Mesothelial cell of epicardium (in vitro differentiated cells): ENCODE results near the gene ARL4A. TPM values are rescaled to one million over a fixed set of nuclear protein-coding genes. Genes with fewer than 3 reads are reported as not detected.
"Not testable (repeated sequence)": the region's sequence is repeated elsewhere in the genome, so short reads cannot be mapped to it uniquely, and the experiment has no call there.

Source experiments
- DNase-seq, 2 experiments: peaks; one replicate each; pipeline ENCODE4 v3.0.0; 2021; ENCODE audit warnings: low spot score in 2 of 2; ENCODE audit not compliant: unreplicated experiment in 2 of 2
- H3K27ac Mint-ChIP-seq: 2 replicates; pipeline ENCODE4 v1.8.0; 2021; ENCODE audit warnings: mixed read lengths
- H3K27me3 Mint-ChIP-seq: 2 replicates; pipeline ENCODE4 v1.8.0; 2021; ENCODE audit warnings: low read depth, mixed read lengths
- H3K36me3 Mint-ChIP-seq: 2 replicates; pipeline ENCODE4 v1.8.0; 2021; ENCODE audit warnings: mixed read lengths
- H3K4me1 Mint-ChIP-seq: 2 replicates; pipeline ENCODE4 v1.8.0; 2021; ENCODE audit warnings: mixed read lengths
- H3K4me3 Mint-ChIP-seq: 2 replicates; pipeline ENCODE4 v1.8.0; 2021; ENCODE audit warnings: mild to moderate bottlenecking, moderate library complexity, mixed read lengths
- H3K9me3 Mint-ChIP-seq: 2 replicates; pipeline ENCODE4 v1.8.0; 2021; ENCODE audit warnings: mixed read lengths
- total RNA-seq: library from RNA; stranded (reverse); gene quantifications from 3 replicates; pipeline ENCODE4 v1.2.1, GENCODE V29; 2021
- TF ChIP-seq, protein P1 (sequence below): fragments of 200-600 bp; sonication (generic); IDR thresholded peaks from one replicate; pipeline ENCODE4 v1.5.0; 2021; ENCODE audit warnings: antibody characterized with exemption; ENCODE audit not compliant: unreplicated experiment

Gene ARL4A
- total RNA-seq, 1 donor from 2014 or later: 62.5 TPM

DNA sequence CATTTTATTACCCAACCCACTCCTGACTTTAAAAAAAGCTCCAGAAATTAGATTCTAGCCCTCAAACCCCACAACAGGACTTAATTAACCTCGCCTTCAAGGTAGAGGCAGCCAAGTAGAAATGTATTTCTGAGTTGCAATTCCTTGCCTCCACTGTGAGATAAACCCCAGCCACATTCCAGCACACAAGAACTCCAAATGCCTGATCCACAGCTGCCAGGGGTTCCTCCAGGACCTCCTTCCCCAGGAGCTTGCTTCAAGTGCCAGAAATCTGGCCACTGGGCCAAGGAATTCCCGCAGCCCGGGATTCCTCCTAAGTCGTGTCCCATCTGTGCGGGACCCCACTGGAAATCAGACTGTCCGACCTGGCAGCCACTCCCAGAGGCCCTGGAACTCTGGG lies 25.9 kb upstream of the ARL4A start:
- Mint-ChIP-seq H3K4me1 (peaks cover 4% of the 10 kb centered on the region), H3K9me3 (peaks cover 9% of the 10 kb centered on the region), H3K36me3 (peaks cover 4% of the 10 kb centered on the region), H3K4me3 (no peak overlapping the region), H3K27me3 (no peaks in the 10 kb centered on the region), H3K27ac (no peak overlapping the region)
- TF ChIP-seq, protein P1, sequence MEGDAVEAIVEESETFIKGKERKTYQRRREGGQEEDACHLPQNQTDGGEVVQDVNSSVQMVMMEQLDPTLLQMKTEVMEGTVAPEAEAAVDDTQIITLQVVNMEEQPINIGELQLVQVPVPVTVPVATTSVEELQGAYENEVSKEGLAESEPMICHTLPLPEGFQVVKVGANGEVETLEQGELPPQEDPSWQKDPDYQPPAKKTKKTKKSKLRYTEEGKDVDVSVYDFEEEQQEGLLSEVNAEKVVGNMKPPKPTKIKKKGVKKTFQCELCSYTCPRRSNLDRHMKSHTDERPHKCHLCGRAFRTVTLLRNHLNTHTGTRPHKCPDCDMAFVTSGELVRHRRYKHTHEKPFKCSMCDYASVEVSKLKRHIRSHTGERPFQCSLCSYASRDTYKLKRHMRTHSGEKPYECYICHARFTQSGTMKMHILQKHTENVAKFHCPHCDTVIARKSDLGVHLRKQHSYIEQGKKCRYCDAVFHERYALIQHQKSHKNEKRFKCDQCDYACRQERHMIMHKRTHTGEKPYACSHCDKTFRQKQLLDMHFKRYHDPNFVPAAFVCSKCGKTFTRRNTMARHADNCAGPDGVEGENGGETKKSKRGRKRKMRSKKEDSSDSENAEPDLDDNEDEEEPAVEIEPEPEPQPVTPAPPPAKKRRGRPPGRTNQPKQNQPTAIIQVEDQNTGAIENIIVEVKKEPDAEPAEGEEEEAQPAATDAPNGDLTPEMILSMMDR: no peak
- DNase-seq: no peak

DNA sequence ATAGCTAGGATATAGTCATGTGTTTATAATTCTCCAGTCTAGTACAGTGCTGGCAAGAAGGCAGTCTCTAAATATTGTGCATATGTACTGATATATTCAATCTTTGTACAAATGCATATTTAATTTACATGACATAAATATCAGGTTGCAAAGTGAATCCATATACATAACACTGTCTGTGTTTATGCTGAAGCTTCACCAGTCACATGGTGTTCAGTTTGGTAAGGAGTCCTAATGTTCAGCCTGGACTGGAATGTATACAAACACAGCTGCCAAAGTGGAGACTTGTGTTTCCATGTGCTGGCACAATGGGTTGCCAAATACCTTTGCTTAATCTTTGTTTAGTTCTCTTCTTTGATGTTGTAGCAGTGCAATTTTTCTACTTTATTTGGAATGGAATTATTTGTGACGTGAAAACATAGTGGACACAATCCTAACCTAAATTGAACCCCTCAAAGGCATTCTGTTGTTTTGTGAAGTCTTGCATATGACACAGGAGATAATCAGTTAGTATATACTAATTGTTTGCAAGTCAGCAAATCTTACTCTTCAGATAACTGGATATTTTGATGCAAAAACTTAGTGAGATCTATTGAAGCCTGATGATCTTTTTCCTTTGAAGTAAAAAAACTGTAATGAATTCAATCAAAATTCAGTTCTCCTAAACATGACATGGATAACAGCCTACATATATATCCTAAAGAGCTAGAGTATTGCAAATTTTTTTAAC lies 17.3 kb upstream of the ARL4A start:
- Mint-ChIP-seq H3K4me1 (peaks cover 17% of the 10 kb centered on the region), H3K9me3 (peaks cover 4% of the 10 kb centered on the region), H3K4me3 (no peak overlapping the region), H3K36me3 (peaks cover under 1% of the 10 kb centered on the region), H3K27ac (no peak overlapping the region), H3K27me3 (no peaks in the 10 kb centered on the region)
- TF ChIP-seq, protein P1: no peak
- no peak for DNase-seq

DNA sequence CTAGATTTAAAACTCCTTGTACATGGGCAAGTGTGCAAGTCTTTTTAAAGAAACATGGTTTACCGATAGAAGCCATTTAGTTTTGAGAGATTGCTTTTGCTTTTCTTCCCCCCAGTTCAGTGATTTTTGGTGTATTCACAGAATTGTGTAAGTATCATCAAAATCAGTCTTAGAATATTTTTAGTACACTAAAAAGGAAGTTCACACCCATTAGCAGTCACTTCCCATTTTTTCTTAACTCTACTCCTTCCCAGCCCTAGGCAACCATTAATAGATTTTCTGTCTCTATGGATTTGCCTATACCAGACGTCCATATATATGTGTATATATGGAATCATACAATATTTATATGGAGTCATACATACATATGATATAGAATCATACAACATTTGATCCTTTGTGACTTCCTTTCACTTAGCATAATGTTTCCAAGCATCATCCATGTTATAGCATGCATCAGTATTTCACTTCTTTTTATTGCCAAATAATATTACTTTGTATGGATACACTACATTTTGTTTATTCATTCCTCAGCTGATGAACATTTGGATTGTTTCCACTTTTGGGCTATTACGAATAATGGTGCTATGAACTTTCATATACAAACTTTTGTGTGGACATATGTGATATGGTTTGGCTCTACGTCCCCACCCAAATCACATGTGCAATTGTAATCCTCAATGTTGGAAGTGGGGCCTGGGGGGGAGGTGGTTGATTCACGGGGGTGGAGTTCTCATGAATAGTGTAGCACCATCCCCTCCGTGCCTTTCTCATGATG lies 16.5 kb upstream of the ARL4A start:
- Mint-ChIP-seq H3K27ac (no peak overlapping the region), H3K4me1 (peaks cover 17% of the 10 kb centered on the region), H3K36me3 (peaks cover 6% of the 10 kb centered on the region), H3K4me3 (no peak overlapping the region), H3K9me3 (peaks cover 11% of the 10 kb centered on the region), H3K27me3 (no peaks in the 10 kb centered on the region)
- DNase-seq: no peak
- TF ChIP-seq, protein P1: no peak

DNA sequence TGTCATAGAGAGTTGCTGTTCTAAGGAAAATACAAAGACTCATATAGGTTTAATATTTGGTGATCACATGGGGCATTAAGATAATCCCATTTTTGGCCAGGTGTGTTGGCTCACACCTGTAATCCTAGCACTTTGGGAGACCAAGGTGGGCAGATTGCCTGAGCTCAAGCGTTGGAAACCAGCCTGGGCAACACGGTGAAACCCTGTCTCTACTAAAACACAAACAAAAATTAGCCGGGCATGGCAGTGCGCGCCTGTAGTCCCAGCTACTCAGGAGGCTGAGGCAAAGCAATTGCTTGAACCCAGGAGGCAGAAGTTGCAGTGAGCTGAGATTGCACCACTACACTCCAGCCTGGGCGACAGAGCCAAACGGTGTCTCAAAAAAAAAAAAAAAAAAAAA lies 14.0 kb upstream of the ARL4A start:
- H3K4me3 Mint-ChIP-seq, DNase-seq, H3K27ac Mint-ChIP-seq, H3K27me3 Mint-ChIP-seq: not testable (repeated sequence)
- H3K4me1 Mint-ChIP-seq: peaks cover 15% of the 10 kb centered on the region
- H3K9me3 Mint-ChIP-seq: peaks cover 26% of the 10 kb centered on the region
- peaks cover 15% of the 10 kb centered on the region for H3K36me3 Mint-ChIP-seq

DNA sequence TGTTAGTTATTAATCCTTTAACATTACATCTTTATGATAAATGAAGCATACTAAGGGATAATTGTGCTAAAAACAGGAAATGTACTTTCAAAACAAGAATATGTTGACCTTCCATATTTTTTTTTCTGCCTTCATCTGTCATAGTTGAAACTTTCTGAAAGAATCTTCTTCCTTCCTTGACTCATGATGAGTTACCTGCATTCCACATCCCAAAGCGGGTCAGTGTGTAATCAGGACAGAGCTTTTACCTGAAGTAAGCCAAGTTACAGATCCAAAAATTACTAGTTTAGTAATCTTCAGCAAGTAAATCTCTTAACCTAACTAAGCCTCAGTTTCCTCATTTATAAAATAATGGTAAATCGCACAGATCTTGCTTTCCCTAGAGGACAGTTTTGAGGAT lies 13.4 kb upstream of the ARL4A start:
- Mint-ChIP-seq H3K4me3 (no peak overlapping the region), H3K36me3 (peaks cover 15% of the 10 kb centered on the region), H3K4me1 (peaks cover 15% of the 10 kb centered on the region), H3K9me3 (peaks cover 26% of the 10 kb centered on the region), H3K27me3 (no peaks in the 10 kb centered on the region), H3K27ac (peak overlapping the region; percentile 61)
- TF ChIP-seq, protein P1: no peak
- DNase-seq: no peak

DNA sequence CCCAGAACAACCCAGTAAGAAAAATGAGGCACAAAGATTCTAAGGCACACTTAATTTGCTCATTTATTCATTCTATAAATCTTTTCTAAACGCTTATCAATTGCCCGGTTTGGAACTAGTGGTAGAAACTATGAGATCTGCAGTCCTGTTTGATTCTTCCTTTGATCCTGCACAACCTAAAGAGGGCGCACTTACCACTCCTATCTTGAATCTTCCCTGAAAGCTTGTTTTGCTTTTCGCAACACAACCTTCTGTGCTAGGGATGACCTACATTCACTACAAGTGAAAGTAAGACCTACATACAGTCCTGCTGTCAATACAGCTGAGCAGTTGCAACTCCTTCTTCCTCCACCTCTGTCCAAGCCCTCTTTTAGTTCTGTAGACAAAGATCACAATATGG lies 12.6 kb upstream of the ARL4A start:
- Mint-ChIP-seq H3K36me3 (peaks cover 15% of the 10 kb centered on the region), H3K27ac (no peak overlapping the region), H3K9me3 (peaks cover 26% of the 10 kb centered on the region), H3K4me3 (no peak overlapping the region), H3K27me3 (no peaks in the 10 kb centered on the region), H3K4me1 (peaks cover 15% of the 10 kb centered on the region)
- DNase-seq: no peak
- TF ChIP-seq, protein P1: no peak
